HEK293T (cell line): ENCODE data around the gene COX18.
A peak's percentile ranks its signal among the peaks of the same experiment; 100 is the strongest.

Experiments
- CTCF ChIA-PET: fragments of 350-600 bp; formaldehyde crosslinking; extraction: SDS; loops from one replicate; lab custom pipeline; 2021; ENCODE audit warnings: antibody characterized with exemption, inconsistent platforms; lab: Yijun Ruan, JAX
- POLR2A ChIA-PET: fragments of 350-600 bp; formaldehyde crosslinking; extraction: SDS; loops from one replicate; lab custom pipeline; 2020; ENCODE audit warnings: antibody characterized with exemption, inconsistent platforms; lab: Yijun Ruan, JAX
- DNase-seq: peaks from one replicate; pipeline ENCODE4 v3.0.0; 2012; ENCODE audit warnings: mixed read lengths; ENCODE audit errors: extremely low spot score
- ARNT ChIP-seq: fragments of 450-650 bp; IDR thresholded peaks from 2 replicates; pipeline ENCODE4 v1.6.1; 2017; ENCODE audit warnings: mild to moderate bottlenecking
- BHLHE40 ChIP-seq: fragments of 450-650 bp; IDR thresholded peaks from 2 replicates; pipeline ENCODE4 v1.6.1; 2016; ENCODE audit warnings: mild to moderate bottlenecking, moderate library complexity, borderline replicate concordance
- CTBP1 ChIP-seq: fragments of 450-650 bp; IDR thresholded peaks from 2 replicates; pipeline ENCODE4 v1.6.1; 2016; ENCODE audit warnings: borderline replicate concordance
- ELF4 ChIP-seq: fragments of 450-650 bp; IDR thresholded peaks from 2 replicates; pipeline ENCODE4 v1.6.1; 2017; ENCODE audit warnings: antibody characterized with exemption
- FOXA1 ChIP-seq: fragments of 450-650 bp; IDR thresholded peaks from 2 replicates; pipeline ENCODE4 v1.6.1; 2016; ENCODE audit warnings: mild to moderate bottlenecking
- FOXK2 ChIP-seq: fragments of 450-650 bp; IDR thresholded peaks from 2 replicates; pipeline ENCODE4 v1.6.1; 2016; ENCODE audit warnings: mild to moderate bottlenecking
- FOXM1 ChIP-seq: fragments of 450-650 bp; IDR thresholded peaks from 2 replicates; pipeline ENCODE4 v1.6.1; 2017; ENCODE audit warnings: mild to moderate bottlenecking, borderline replicate concordance
- HDGF ChIP-seq: fragments of 450-650 bp; IDR thresholded peaks from 2 replicates; pipeline ENCODE4 v1.6.1; 2017; ENCODE audit warnings: antibody characterized with exemption, borderline replicate concordance
- L3MBTL2 ChIP-seq: fragments of 450-650 bp; conservative IDR thresholded peaks from 2 replicates; pipeline ENCODE4 v1.6.1; 2016; ENCODE audit warnings: mild to moderate bottlenecking
- LEF1 ChIP-seq: fragments of 450-650 bp; IDR thresholded peaks from 2 replicates; pipeline ENCODE4 v1.6.1; 2017; ENCODE audit warnings: mild to moderate bottlenecking, borderline replicate concordance
- NFRKB ChIP-seq: fragments of 450-650 bp; IDR thresholded peaks from 2 replicates; pipeline ENCODE4 v1.6.1; 2016; ENCODE audit warnings: mild to moderate bottlenecking, moderate library complexity
- PKNOX1 ChIP-seq: fragments of 450-650 bp; IDR thresholded peaks from 2 replicates; pipeline ENCODE4 v1.6.1; 2016
- SP1 ChIP-seq: fragments of 450-650 bp; IDR thresholded peaks from 2 replicates; pipeline ENCODE4 v1.6.1; 2017
- SUZ12 ChIP-seq: fragments of 450-650 bp; IDR thresholded peaks from 2 replicates; pipeline ENCODE4 v1.6.1; 2016; ENCODE audit warnings: mild to moderate bottlenecking
- TARDBP ChIP-seq: fragments of 450-650 bp; IDR thresholded peaks from 2 replicates; pipeline ENCODE4 v1.6.1; 2016
- ZNF384 ChIP-seq: fragments of 450-650 bp; IDR thresholded peaks from 2 replicates; pipeline ENCODE4 v1.6.1; 2016

COX18 gene

GRCh38 chr4:73069338-73070073, at the start of gene COX18:
TSS of gene COX18 (minus strand) at chr4:73069716. CDS start at chr4:73069649, 67 bp downstream.
- ChIA-PET POLR2A (interaction anchor here (0.6 to 1.5 kb wide), 3 partner anchors 154 to 189 kb away, joined by 3 to 6 read pairs (median 5); partner anchors contain the start of gene ANKRD17), CTCF (no interaction called here)
- TF ChIP-seq ELF4 (no peak), L3MBTL2 (peak; percentile 82), PKNOX1 (peak; percentile 35; the same call in 1 of the 2 replicates), HDGF (no peak)
- DNase-seq = peak; percentile 95

- CTCF ChIA-PET = no interaction called here
- POLR2A ChIA-PET = no interaction called here
- no peak for DNase-seq
- TF ChIP-seq BHLHE40 (no peak), FOXK2 (no peak), FOXM1 (no peak), SP1 (no peak), ELF4 (no peak), TARDBP (no peak), NFRKB (no peak), ARNT (no peak)
Measured at GRCh38 chr4:73109493-73109892, 40.0 kb upstream of the COX18 start.

- ChIA-PET CTCF (no interaction called here), POLR2A (no interaction called here)
- DNase-seq = no peak
- no peak for TF ChIP-seq L3MBTL2
- TF ChIP-seq ELF4 = no peak
- TF ChIP-seq FOXA1 = no peak
- TF ChIP-seq ARNT = no peak
- TF ChIP-seq BHLHE40 = no peak
- no peak for TF ChIP-seq TARDBP
- TF ChIP-seq SP1 = no peak
- no peak for TF ChIP-seq HDGF
Measured at GRCh38 chr4:73104695-73105094, 35.2 kb upstream of the COX18 start.

- no peak for DNase-seq
- CTCF ChIA-PET = no interaction called here
- POLR2A ChIA-PET = no interaction called here
- TF ChIP-seq L3MBTL2 (no peak), FOXK2 (no peak), BHLHE40 (no peak), PKNOX1 (no peak), LEF1 (no peak), CTBP1 (no peak), ARNT (no peak), FOXA1 (no peak), SP1 (no peak), HDGF (no peak), TARDBP (no peak), NFRKB (no peak), ELF4 (no peak), FOXM1 (no peak), SUZ12 (no peak)
Measured at GRCh38 chr4:73103799-73104503, 34.4 kb upstream of the COX18 start.

- ChIA-PET CTCF (no interaction called here), POLR2A (no interaction called here)
- TF ChIP-seq PKNOX1 = no peak
- no peak for TF ChIP-seq ELF4
- no peak for TF ChIP-seq ARNT
- no peak for TF ChIP-seq HDGF
- no peak for TF ChIP-seq CTBP1
- no peak for TF ChIP-seq ZNF384
- DNase-seq = no peak
Measured at GRCh38 chr4:73099143-73099542, 29.6 kb upstream of the COX18 start.

GRCh38 chr4:73098713-73099112, 29.2 kb upstream of the COX18 start:
- no peak for TF ChIP-seq SP1
- TF ChIP-seq HDGF = no peak
- no peak for TF ChIP-seq ZNF384
- no peak for TF ChIP-seq FOXM1
- no peak for TF ChIP-seq SUZ12
- TF ChIP-seq FOXA1 = no peak
- TF ChIP-seq PKNOX1 = no peak
- no peak for TF ChIP-seq BHLHE40
- no peak for TF ChIP-seq NFRKB
- no peak for TF ChIP-seq ARNT
- TF ChIP-seq L3MBTL2 = no peak
- ChIA-PET CTCF (no interaction called here), POLR2A (no interaction called here)
- DNase-seq = no peak
